Measurements from ENCODE around the gene PHF23.

DNA sequence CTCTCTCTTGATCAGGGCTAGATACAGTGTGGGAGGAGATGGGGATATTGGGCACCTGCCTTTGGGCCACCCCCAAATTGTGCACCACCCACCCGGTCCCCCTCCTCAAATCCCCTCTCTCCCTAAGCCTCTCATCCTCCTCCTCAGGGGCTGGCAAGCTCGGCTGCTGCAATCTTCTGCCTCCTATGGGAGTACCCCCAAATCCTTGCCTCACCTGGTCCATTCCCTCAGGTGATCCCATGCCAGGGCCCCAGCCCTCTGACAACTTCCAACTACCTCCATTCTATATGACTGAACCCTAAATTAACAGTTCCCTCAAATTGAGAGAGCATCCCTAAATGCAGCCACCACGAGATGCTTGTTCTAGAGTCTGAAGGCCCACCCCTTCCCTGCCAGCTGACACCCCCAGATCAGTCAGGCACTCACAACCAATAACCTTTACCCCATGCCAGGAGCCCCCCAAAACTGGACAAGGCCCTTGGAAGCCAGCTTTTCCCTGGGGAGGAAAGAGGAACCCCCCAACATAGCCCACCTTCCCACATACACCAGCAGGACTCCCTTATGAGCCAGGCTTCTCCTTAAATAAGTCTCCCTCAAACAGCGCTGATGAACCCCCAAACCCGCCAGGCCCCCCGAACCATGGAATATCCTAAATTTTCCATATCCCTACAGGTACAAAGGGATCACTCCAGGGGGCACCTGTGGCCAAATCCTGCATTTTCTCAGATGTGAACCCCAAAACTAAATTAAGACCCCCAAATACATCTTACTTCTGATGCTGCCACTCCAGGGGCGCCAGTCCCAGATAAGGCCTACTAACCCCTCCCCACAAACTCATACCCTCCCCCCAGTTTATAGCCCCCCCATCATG lies 22.8 kb downstream of the PHF23 start:
- no peak for TF ChIP-seq CTCF (IDR thresholded peaks at IDR 0.05)
- no peak for TF ChIP-seq ZFX (IDR thresholded peaks at IDR 0.05; ENCODE audit: borderline replicate concordance)

All from 22Rv1 (cell line).